Testis (tissue), 3 donors: ENCODE data around the gene SCAF8. TPM values are rescaled to one million over a fixed set of nuclear protein-coding genes. Genes with fewer than 3 reads are reported as not detected.
"Not testable (repeated sequence)": the region's sequence is repeated elsewhere in the genome, so short reads cannot be mapped to it uniquely, and the experiment has no call there.

Source experiments
- DNase-seq: peaks from one replicate; pipeline ENCODE4 v3.0.0-alpha.2; 2019
- H3K27ac ChIP-seq, 2 donors: fragments of 200-600 bp; sonication (generic); one replicate each; pipeline ENCODE4 v1.5.1; 2019
- H3K27me3 ChIP-seq: fragments of 200-600 bp; sonication (generic); one replicate; pipeline ENCODE4 v1.5.1; 2019
- H3K36me3 ChIP-seq: fragments of 200-600 bp; sonication (generic); one replicate; pipeline ENCODE4 v1.5.1; 2017; ENCODE audit warnings: low read depth; ENCODE audit errors: missing control alignments
- H3K4me1 ChIP-seq: fragments of 200-600 bp; sonication (generic); one replicate; pipeline ENCODE4 v1.5.1; 2019
- H3K4me3 ChIP-seq, 2 donors: fragments of 200-600 bp; sonication (generic); one replicate each; pipeline ENCODE4 v1.5.1; 2017 to 2019
- H3K9me3 ChIP-seq: fragments of 200-600 bp; sonication (generic); one replicate; pipeline ENCODE4 v1.5.1; 2017
- POLR2A ChIP-seq: fragments of 450-650 bp; IDR thresholded peaks from one replicate; pipeline ENCODE4 v1.6.1; 2017; ENCODE audit warnings: antibody characterized with exemption, mild to moderate bottlenecking, moderate library complexity
- WGBS, 2 donors: methylation state at CpG; one replicate each; pipeline ENCODE4 v1.1.5; 2018; 5-methylcytosine and 5-hydroxymethylcytosine counted together
- intact Hi-C: fragments of 100-400 bp; cut with DNase I; formaldehyde crosslinking; loops from one replicate; pipeline ENCODE4 v1.15.1; 2023; ENCODE audit warnings: low total_unique reads
- polyA plus RNA-seq: library from polyadenylated mRNA; stranded (reverse); fragments of 350-450 nt; fragmentation: Illumina TruSeq; extraction: RNeasy Lipid Tissue Mini Kit (QIAGEN cat#74804); gene quantifications from one replicate; pipeline ENCODE4 v1.2.3, GENCODE V29; 2014; ENCODE audit warnings: low read depth, low replicate concordance; ENCODE audit not compliant: insufficient read depth
- total RNA-seq, 2 donors: library from RNA; depleted of rRNA; stranded (reverse); fragments of >200 nt; gene quantifications; one replicate each; pipeline ENCODE4 v1.2.3, GENCODE V29; 2016
- TF ChIP-seq, protein P1 (sequence below), 3 experiments: fragments of 450-650 bp in 2 of 3; fragments of 200-600 bp in 1 of 3; sonication (generic) in 1 of 3; IDR thresholded peaks; one replicate each; pipeline ENCODE4 v1.5.1; 2016 to 2019; ENCODE audit warnings: antibody characterized with exemption in 3 of 3, mild to moderate bottlenecking in 2 of 3, moderate library complexity in 1 of 3

Gene SCAF8
- total and polyA plus RNA-seq, 3 donors from 2014 or later: 44.7 to 70.5 (median 65.5) TPM

- Histone ChIP-seq H3K27me3 (no peaks in the 10 kb centered on the region), H3K4me1 (peaks cover 16% of the 10 kb centered on the region), H3K9me3 (no peaks in the 10 kb centered on the region), H3K36me3 (no peaks in the 10 kb centered on the region), H3K4me3 (no peak overlapping the region), H3K27ac (no peak overlapping the region)
- DNase-seq: no peak
- TF ChIP-seq, protein P1, sequence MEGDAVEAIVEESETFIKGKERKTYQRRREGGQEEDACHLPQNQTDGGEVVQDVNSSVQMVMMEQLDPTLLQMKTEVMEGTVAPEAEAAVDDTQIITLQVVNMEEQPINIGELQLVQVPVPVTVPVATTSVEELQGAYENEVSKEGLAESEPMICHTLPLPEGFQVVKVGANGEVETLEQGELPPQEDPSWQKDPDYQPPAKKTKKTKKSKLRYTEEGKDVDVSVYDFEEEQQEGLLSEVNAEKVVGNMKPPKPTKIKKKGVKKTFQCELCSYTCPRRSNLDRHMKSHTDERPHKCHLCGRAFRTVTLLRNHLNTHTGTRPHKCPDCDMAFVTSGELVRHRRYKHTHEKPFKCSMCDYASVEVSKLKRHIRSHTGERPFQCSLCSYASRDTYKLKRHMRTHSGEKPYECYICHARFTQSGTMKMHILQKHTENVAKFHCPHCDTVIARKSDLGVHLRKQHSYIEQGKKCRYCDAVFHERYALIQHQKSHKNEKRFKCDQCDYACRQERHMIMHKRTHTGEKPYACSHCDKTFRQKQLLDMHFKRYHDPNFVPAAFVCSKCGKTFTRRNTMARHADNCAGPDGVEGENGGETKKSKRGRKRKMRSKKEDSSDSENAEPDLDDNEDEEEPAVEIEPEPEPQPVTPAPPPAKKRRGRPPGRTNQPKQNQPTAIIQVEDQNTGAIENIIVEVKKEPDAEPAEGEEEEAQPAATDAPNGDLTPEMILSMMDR (IDR thresholded peaks at IDR 0.05): no peak
- TF ChIP-seq POLR2A: no peak
- intact Hi-C loops: no loop called here
- WGBS, 2 donors: 91 to 94% methylated on average over 7 to 9 of the region's 9 CpGs
Measured at GRCh38 chr6:154737424-154737823, 4.2 kb downstream of the SCAF8 start.

DNA sequence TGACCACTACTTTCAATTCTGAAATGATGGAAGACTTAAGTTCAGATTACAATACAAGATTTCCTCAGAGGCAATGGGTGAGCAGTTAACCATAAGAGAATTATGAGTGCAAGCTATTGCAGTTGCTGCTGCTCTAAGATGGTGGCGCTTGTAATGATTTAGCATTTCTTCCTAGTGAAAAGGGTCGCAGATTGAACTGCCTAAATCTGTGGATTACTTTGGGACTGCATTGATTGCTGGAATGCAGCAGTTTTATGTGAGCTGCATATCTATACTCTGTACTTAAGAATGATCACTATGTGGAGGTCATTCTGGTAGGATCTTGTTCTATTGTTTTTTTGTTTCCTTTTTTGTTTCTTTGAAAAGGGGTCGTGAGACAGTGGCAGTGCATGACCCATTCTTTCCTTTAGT is 5.3 kb downstream of the SCAF8 start:
- intact Hi-C loops: no loop called here
- no peak for TF ChIP-seq POLR2A
- TF ChIP-seq, protein P1 (IDR thresholded peaks at IDR 0.05): no peak

GRCh38 chr6:154740658-154741057 is 7.4 kb downstream of the SCAF8 start:
- intact Hi-C loops: no loop called here
- H3K27me3 ChIP-seq: no peaks in the 10 kb centered on the region
- peaks cover 19% of the 10 kb centered on the region for H3K4me1 ChIP-seq
- H3K9me3 ChIP-seq: no peaks in the 10 kb centered on the region
- H3K4me3 ChIP-seq: no peak overlapping the region
- 75 to 82% methylated on average over 5 of the region's 5 CpGs for WGBS, 2 donors
- H3K27ac ChIP-seq: no peak overlapping the region
- no peaks in the 10 kb centered on the region for H3K36me3 ChIP-seq
- DNase-seq: no peak
- TF ChIP-seq POLR2A: no peak
- TF ChIP-seq, protein P1 (IDR thresholded peaks at IDR 0.05): no peak

More for the DNA sequence above, 5.3 kb downstream of the SCAF8 start:
- H3K4me3 ChIP-seq: no peak overlapping the region
- peaks cover 19% of the 10 kb centered on the region for H3K4me1 ChIP-seq
- H3K9me3 ChIP-seq: no peaks in the 10 kb centered on the region
- no peaks in the 10 kb centered on the region for H3K27me3 ChIP-seq
- H3K27ac ChIP-seq: no peak overlapping the region
- no peaks in the 10 kb centered on the region for H3K36me3 ChIP-seq
- DNase-seq: no peak
- WGBS, 2 donors: 55 to 56% methylated on average over 3 of the region's 3 CpGs

- intact Hi-C loops: no loop called here
- no peak overlapping the region for H3K27ac ChIP-seq
- H3K36me3 ChIP-seq: no peaks in the 10 kb centered on the region
- 74 to 78% methylated on average over 4 of the region's 4 CpGs for WGBS, 2 donors
- H3K4me3 ChIP-seq: no peak overlapping the region
- peaks cover 19% of the 10 kb centered on the region for H3K4me1 ChIP-seq
- no peaks in the 10 kb centered on the region for H3K9me3 ChIP-seq
- TF ChIP-seq, protein P1 (IDR thresholded peaks at IDR 0.05): no peak
- TF ChIP-seq POLR2A: no peak
- DNase-seq: no peak
- no peaks in the 10 kb centered on the region for H3K27me3 ChIP-seq
Measured at GRCh38 chr6:154742891-154743290, 9.7 kb downstream of the SCAF8 start.

DNA sequence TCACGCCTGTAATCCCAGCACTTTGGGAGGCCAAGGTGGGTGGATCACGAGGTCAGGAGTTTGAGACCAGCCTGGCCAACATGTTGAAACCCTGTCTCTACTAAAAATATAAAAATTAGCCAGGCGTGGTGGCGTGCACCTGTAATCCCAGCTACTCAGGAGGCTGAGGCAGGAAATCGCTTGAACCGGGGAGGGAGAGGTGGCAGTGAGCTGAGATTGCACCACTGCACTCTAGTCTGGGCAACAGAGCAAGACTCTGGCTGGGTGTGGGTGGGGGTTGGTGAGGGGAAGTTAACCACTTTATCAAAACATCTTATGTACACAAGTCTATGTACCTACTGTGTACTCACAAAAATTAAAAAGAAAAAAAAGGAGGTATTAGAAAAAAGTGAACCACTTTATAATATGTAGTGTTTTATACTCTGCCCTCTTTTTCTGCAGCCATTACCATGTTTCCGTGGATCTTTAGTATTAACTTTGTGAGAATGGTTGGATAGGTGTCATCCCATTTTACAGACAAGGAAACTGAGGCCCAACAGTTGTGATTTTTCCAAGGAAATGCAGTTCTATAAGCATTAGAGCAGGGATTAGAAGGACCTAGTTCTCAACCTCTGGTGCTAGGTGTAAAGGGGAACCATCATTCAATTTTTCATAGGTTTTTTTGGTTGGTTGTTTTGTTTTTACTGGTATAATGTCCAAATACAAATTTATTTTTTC is 11.0 kb downstream of the SCAF8 start:
- H3K9me3 ChIP-seq, intact Hi-C loops, H3K27ac ChIP-seq, DNase-seq, H3K4me3 ChIP-seq, H3K27me3 ChIP-seq, H3K36me3 ChIP-seq: not testable (repeated sequence)
- H3K4me1 ChIP-seq: peaks cover 14% of the 10 kb centered on the region
- WGBS, 2 donors: 93 to 95% methylated on average over 7 of the region's 7 CpGs
